Esophagus muscularis mucosa (tissue), 4 donors: ENCODE results near the gene KRTAP4-8.

Source experiments
- EP300 ChIP-seq: sonication (generic); formaldehyde crosslinking; IDR thresholded peaks from one replicate; pipeline ENCODE4 v1.6.1; 2017; ENCODE audit warnings: antibody characterized with exemption
- POLR2A ChIP-seq: fragments of 450-650 bp; IDR thresholded peaks from one replicate; pipeline ENCODE4 v1.6.1; 2017; ENCODE audit warnings: antibody characterized with exemption, moderate library complexity, mild to moderate bottlenecking, low read depth
- POLR2AphosphoS5 ChIP-seq, 2 donors: sonication (generic); formaldehyde crosslinking; IDR thresholded peaks; one replicate each; pipeline ENCODE4 v1.6.1; 2017; ENCODE audit warnings: antibody characterized with exemption in 2 of 2
- TF ChIP-seq, protein P1 (sequence below), 3 experiments: fragments of 200-600 bp in 2 of 3; fragments of 450-650 bp in 1 of 3; sonication (generic) in 2 of 3; IDR thresholded peaks; one replicate each; pipeline ENCODE4 v1.5.1; 2017 to 2019; ENCODE audit warnings: antibody characterized with exemption in 3 of 3, mild to moderate bottlenecking in 2 of 3, moderate library complexity in 1 of 3

DNA sequence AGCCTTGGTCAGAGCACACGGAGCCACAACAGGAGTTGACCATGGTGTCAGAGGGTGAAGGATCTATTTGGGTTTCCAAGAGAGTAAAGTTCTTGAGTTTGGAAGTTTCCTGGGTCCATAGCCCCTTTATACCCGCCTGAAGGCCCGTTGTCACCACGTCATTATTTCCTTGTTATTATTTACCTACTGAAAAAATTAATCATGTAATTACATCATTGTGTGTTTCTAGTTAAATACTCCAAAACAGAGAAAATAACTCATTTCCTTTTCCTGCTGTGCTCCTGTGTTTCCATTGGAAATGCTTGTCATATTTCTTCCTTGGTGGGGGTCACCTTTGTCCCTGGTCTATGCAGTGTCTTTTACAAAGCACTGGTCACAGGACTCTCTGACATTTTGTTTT lies at the start of gene KRTAP4-8:
- no peak for TF ChIP-seq EP300
- no peak for TF ChIP-seq POLR2AphosphoS5 (IDR thresholded peaks at IDR 0.05)
- no peak for TF ChIP-seq POLR2A
- TF ChIP-seq, protein P1, sequence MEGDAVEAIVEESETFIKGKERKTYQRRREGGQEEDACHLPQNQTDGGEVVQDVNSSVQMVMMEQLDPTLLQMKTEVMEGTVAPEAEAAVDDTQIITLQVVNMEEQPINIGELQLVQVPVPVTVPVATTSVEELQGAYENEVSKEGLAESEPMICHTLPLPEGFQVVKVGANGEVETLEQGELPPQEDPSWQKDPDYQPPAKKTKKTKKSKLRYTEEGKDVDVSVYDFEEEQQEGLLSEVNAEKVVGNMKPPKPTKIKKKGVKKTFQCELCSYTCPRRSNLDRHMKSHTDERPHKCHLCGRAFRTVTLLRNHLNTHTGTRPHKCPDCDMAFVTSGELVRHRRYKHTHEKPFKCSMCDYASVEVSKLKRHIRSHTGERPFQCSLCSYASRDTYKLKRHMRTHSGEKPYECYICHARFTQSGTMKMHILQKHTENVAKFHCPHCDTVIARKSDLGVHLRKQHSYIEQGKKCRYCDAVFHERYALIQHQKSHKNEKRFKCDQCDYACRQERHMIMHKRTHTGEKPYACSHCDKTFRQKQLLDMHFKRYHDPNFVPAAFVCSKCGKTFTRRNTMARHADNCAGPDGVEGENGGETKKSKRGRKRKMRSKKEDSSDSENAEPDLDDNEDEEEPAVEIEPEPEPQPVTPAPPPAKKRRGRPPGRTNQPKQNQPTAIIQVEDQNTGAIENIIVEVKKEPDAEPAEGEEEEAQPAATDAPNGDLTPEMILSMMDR (IDR thresholded peaks at IDR 0.05) = no peak
